Measurements from ENCODE around the gene ESPL1.
"Not testable (repeated sequence)": the region's sequence is repeated elsewhere in the genome, so short reads cannot be mapped to it uniquely, and the experiment has no call there.

ESPL1 gene

GRCh38 chr12:53324113-53324778, 56.1 kb downstream of the ESPL1 start:
- Mint-ChIP-seq H3K36me3 (ENCODE audit: low read depth) (peaks cover 20% of the 10 kb centered on the region), H3K9me3 (no peaks in the 10 kb centered on the region), H3K4me1 (ENCODE audit: low read depth) (peaks cover 44% of the 10 kb centered on the region), H3K27me3 (peaks cover 33% of the 10 kb centered on the region), H3K4me3 (peak overlapping the region; percentile 70), H3K27ac (peak overlapping the region; percentile 83)
- intact Hi-C loops (cut with micrococcal nuclease) = loop anchor here (1.0 kb wide), 3 partner anchors 21 to 97 kb away; no protein-coding TSS in a partner anchor

GRCh38 chr12:53324779-53325510, 56.8 kb downstream of the ESPL1 start:
- peak overlapping the region; percentile 70 for H3K4me3 Mint-ChIP-seq
- intact Hi-C loops (cut with micrococcal nuclease) = loop anchor here (1.0 kb wide), 3 partner anchors 20 to 96 kb away; no protein-coding TSS in a partner anchor
- H3K27me3 Mint-ChIP-seq = peaks cover 36% of the 10 kb centered on the region
- no peaks in the 10 kb centered on the region for H3K9me3 Mint-ChIP-seq
- H3K4me1 Mint-ChIP-seq (ENCODE audit: low read depth) = peaks cover 42% of the 10 kb centered on the region
- peaks cover 13% of the 10 kb centered on the region for H3K36me3 Mint-ChIP-seq (ENCODE audit: low read depth)
- H3K27ac Mint-ChIP-seq = peak overlapping the region; percentile 83

DNA sequence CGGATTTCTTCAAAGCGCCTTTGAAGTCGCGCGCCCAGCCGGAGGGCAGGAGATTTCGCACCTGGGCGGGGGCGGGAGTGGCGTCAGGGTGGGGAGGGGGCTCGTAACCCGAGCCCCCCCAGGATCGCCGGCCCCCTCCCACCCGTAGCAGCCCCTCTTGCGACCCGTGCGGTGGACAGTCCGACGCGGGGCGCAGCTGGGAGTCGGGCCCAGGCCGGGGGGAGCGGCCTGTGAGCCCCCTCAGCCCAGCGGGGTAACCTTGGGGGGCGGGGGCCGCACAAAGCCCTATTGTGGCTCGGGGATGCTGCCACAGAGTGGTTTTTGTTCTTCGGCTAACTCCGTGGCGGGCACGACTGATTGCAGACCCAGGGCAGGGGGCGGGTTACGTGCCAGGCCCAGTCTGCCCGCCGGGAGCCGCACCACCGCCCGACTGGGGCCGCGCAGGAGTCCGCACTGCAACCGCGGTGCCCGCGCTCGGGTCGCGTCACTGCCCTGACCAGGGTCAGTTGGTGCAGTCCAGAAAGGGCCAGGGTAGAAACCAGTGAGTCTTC, 57.5 kb downstream of the ESPL1 start:
- Mint-ChIP-seq H3K4me1 (ENCODE audit: low read depth) (peaks cover 36% of the 10 kb centered on the region), H3K9me3 (no peaks in the 10 kb centered on the region), H3K36me3 (ENCODE audit: low read depth) (peaks cover 10% of the 10 kb centered on the region), H3K27me3 (peaks cover 40% of the 10 kb centered on the region), H3K27ac (peak overlapping the region; percentile 83), H3K4me3 (peak overlapping the region; percentile 70)
- intact Hi-C loops (cut with micrococcal nuclease) = no loop called here

GRCh38 chr12:53326460-53327185, 58.5 kb downstream of the ESPL1 start:
- peaks cover 27% of the 10 kb centered on the region for H3K4me1 Mint-ChIP-seq (ENCODE audit: low read depth)
- no peak overlapping the region for H3K27ac Mint-ChIP-seq
- no peak overlapping the region for H3K4me3 Mint-ChIP-seq
- H3K27me3 Mint-ChIP-seq = peaks cover 44% of the 10 kb centered on the region
- H3K36me3 Mint-ChIP-seq (ENCODE audit: low read depth) = peaks cover under 1% of the 10 kb centered on the region
- no peaks in the 10 kb centered on the region for H3K9me3 Mint-ChIP-seq
- intact Hi-C loops (cut with micrococcal nuclease) = no loop called here

DNA sequence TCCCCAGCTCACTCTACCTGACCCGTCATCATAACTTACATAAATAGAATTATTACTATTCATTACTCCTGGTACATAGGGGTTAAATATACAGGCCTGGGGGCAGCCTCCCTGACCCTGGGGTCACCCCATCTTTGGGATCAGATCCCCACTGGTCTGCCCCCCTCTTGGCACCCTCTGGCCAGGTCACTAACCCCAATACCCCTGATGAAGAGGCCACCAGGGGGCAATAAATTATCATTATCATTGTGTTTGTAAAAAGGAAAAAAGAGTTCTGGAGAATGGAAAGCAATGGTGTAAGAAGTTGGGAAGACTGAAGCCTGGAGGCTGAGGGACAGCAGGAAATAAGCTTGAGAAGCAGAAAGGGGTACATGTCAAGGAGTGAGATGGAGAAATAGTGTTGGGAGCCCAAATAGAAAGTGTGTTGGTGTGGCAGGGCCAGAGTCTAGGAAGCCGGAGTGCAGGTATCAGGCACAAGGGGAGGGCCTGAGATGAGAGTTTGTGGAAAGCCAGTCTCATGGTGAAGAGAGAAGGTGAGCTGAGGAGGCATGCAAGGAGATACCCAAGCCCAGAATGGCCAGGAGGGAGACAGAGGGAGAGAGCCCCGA, 59.4 kb downstream of the ESPL1 start:
- Mint-ChIP-seq H3K4me1 (ENCODE audit: low read depth) (peaks cover 22% of the 10 kb centered on the region), H3K27ac (no peak overlapping the region), H3K9me3 (no peaks in the 10 kb centered on the region), H3K4me3 (no peak overlapping the region), H3K27me3 (peaks cover 52% of the 10 kb centered on the region), H3K36me3 (ENCODE audit: low read depth) (no peaks in the 10 kb centered on the region)
- intact Hi-C loops (cut with micrococcal nuclease) = no loop called here

- peaks cover 22% of the 10 kb centered on the region for H3K4me1 Mint-ChIP-seq (ENCODE audit: low read depth)
- H3K27ac Mint-ChIP-seq = no peak overlapping the region
- H3K27me3 Mint-ChIP-seq = peaks cover 55% of the 10 kb centered on the region
- no peaks in the 10 kb centered on the region for H3K9me3 Mint-ChIP-seq
- no peak overlapping the region for H3K4me3 Mint-ChIP-seq
- no peaks in the 10 kb centered on the region for H3K36me3 Mint-ChIP-seq (ENCODE audit: low read depth)
- intact Hi-C loops (cut with micrococcal nuclease) = no loop called here
Observed at GRCh38 chr12:53328043-53328435, 59.9 kb downstream of the ESPL1 start.

GRCh38 chr12:53330671-53331070, 62.6 kb downstream of the ESPL1 start:
- Mint-ChIP-seq H3K4me3 (no peak overlapping the region), H3K4me1 (ENCODE audit: low read depth) (peaks cover 18% of the 10 kb centered on the region), H3K36me3 (ENCODE audit: low read depth) (no peaks in the 10 kb centered on the region), H3K9me3 (no peaks in the 10 kb centered on the region), H3K27me3 (peaks cover 80% of the 10 kb centered on the region), H3K27ac (no peak overlapping the region)
- intact Hi-C loops (cut with micrococcal nuclease) = no loop called here

- intact Hi-C loops (cut with micrococcal nuclease); H3K9me3 Mint-ChIP-seq; H3K27ac Mint-ChIP-seq; H3K4me3 Mint-ChIP-seq; H3K36me3 Mint-ChIP-seq (ENCODE audit: low read depth): not testable (repeated sequence)
- H3K27me3 Mint-ChIP-seq = peaks cover 82% of the 10 kb centered on the region
- H3K4me1 Mint-ChIP-seq (ENCODE audit: low read depth) = peaks cover 28% of the 10 kb centered on the region
Observed at GRCh38 chr12:53332339-53332738, 64.2 kb downstream of the ESPL1 start.

DNA sequence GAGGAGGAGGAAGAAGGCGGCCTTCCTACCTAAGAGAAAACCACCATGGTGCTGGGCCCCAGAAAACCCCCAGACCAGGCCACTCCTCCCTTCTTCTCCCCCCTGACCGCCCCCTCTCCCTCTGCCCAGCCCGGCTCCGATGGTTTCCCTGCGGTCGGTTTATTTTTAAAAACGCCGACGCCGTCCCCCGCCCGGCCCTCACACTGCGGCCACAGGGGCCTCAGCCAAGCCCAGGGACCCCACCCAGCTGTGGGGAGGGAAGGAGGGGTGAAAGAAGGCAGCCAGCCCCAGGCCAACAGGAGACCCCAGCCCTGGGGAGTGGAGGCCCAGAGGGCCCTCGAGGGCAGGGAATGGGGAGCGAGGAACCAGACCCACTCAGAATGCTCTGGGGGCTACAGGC, 64.6 kb downstream of the ESPL1 start:
- H3K36me3 Mint-ChIP-seq (ENCODE audit: low read depth) = no peaks in the 10 kb centered on the region
- intact Hi-C loops (cut with micrococcal nuclease) = no loop called here
- no peaks in the 10 kb centered on the region for H3K9me3 Mint-ChIP-seq
- no peak overlapping the region for H3K27ac Mint-ChIP-seq
- H3K4me3 Mint-ChIP-seq = no peak overlapping the region
- peaks cover 28% of the 10 kb centered on the region for H3K4me1 Mint-ChIP-seq (ENCODE audit: low read depth)
- peaks cover 82% of the 10 kb centered on the region for H3K27me3 Mint-ChIP-seq

- Mint-ChIP-seq H3K4me1 (ENCODE audit: low read depth) (peaks cover 32% of the 10 kb centered on the region), H3K9me3 (no peaks in the 10 kb centered on the region), H3K36me3 (ENCODE audit: low read depth) (no peaks in the 10 kb centered on the region), H3K27me3 (peaks cover 82% of the 10 kb centered on the region), H3K4me3 (no peak overlapping the region), H3K27ac (no peak overlapping the region)
- intact Hi-C loops (cut with micrococcal nuclease) = no loop called here
Observed at GRCh38 chr12:53333289-53333688, 65.2 kb downstream of the ESPL1 start.

DNA sequence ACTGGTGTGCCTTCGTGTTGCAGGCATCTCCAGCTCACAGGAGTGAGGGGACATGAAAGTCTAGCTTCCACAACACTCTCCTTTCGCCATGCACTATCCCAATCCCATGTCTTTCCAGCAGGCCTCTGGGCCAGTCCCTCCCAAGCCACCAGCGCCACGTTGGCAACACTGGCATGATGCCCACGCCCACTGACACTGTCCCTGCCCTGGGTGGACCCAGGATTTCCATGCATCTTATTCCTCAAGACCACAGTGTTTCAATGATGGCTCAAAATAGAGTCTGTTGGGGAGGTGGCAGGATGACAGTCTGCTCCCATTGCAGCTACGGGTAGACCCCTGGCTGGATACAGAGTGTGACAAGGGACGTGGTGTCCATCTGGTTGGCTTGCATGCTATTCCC, 65.7 kb downstream of the ESPL1 start:
- H3K36me3 Mint-ChIP-seq (ENCODE audit: low read depth) = no peaks in the 10 kb centered on the region
- peaks cover 35% of the 10 kb centered on the region for H3K4me1 Mint-ChIP-seq (ENCODE audit: low read depth)
- peaks cover 82% of the 10 kb centered on the region for H3K27me3 Mint-ChIP-seq
- no peak overlapping the region for H3K27ac Mint-ChIP-seq
- no peak overlapping the region for H3K4me3 Mint-ChIP-seq
- intact Hi-C loops (cut with micrococcal nuclease) = no loop called here
- no peaks in the 10 kb centered on the region for H3K9me3 Mint-ChIP-seq

DNA sequence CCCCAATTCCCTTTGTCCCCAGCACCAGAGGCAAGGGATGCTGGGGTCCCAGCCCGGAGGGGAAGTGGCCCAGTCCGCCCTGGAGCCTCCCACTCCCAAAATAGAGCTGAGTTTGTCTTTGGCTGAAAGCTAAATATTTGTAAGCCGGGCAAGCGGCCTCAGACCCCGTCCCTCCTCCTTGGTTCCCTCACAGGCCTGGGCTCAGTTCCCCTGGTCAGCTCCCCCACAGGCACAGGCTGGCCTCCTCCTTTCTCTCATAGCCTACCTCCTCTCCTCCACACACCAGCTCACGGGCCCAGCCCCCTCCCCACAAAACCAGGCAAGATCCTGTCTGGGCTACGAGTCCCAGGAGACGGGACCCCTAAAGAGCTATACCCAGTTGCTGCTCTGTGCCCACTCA, 66.7 kb downstream of the ESPL1 start:
- H3K4me1 Mint-ChIP-seq (ENCODE audit: low read depth) = peaks cover 35% of the 10 kb centered on the region
- no peak overlapping the region for H3K27ac Mint-ChIP-seq
- no peaks in the 10 kb centered on the region for H3K9me3 Mint-ChIP-seq
- H3K4me3 Mint-ChIP-seq = no peak overlapping the region
- peaks cover 85% of the 10 kb centered on the region for H3K27me3 Mint-ChIP-seq
- H3K36me3 Mint-ChIP-seq (ENCODE audit: low read depth) = no peaks in the 10 kb centered on the region
- intact Hi-C loops (cut with micrococcal nuclease) = no loop called here

DNA sequence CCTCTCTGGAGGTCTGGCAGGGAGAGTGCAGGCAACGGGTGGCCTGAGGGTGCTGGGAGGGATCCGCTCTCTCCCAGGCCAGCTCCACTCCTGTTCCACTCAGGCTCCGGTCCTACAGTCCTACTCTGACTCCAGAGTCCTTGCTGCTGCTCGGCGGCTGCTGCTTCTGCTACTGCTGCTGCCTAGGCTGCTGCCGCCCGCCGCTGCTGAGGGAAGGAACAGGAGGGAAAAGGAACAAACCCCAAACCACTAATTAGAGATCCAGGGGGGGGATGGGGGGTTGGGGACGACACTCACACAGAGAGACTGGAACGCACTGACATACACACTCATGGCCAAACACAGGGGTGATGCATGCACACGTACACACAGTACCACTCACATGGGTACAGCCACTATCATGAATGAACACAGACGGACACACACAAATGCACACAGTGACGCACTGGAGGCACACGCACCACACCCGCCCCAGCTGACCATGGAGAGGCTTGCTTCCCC, 68.1 kb downstream of the ESPL1 start, which contains the start of gene SP7:
TSS of gene SP7 (minus strand) at position 174 of the 501 bp plus-strand sequence. CDS start 708 bp downstream, outside the sequence.
- Mint-ChIP-seq H3K4me1 (ENCODE audit: low read depth) (peaks cover 40% of the 10 kb centered on the region), H3K9me3 (no peaks in the 10 kb centered on the region), H3K4me3 (no peak within 1 kb of the TSS), H3K27ac (no peak within 1 kb of the TSS), H3K27me3 (peaks cover 91% of the 10 kb centered on the region), H3K36me3 (ENCODE audit: low read depth) (no peaks in the 10 kb centered on the region)
- intact Hi-C loops (cut with micrococcal nuclease) = no loop called here
